Esophagus muscularis mucosa (tissue), 4 donors: ENCODE data around the gene ZNF414. TPM values are rescaled to one million over a fixed set of nuclear protein-coding genes. Genes with fewer than 3 reads are reported as not detected.
A peak's percentile ranks its signal among the peaks of the same experiment; 100 is the strongest.

Source experiments
- DNase-seq: peaks from one replicate; pipeline ENCODE4 v3.0.0-alpha.2; 2017; ENCODE audit errors: extremely low spot score
- H3K27ac ChIP-seq, 4 donors: fragments of 200-600 bp; sonication (generic); replicated peaks in 1 of 4; 1 replicate in 3 of 4; 2 replicates in 1 of 4; pipeline ENCODE4 v1.5.1; 2016 to 2019; ENCODE audit warnings: mild to moderate bottlenecking in 1 of 4
- H3K27me3 ChIP-seq, 4 donors: fragments of 200-600 bp; sonication (generic); one replicate each; pipeline versions ENCODE4 v1.5.1 to v1.6.0; 2016 to 2019
- H3K36me3 ChIP-seq, 4 donors: fragments of 200-600 bp; sonication (generic); one replicate each; pipeline ENCODE4 v1.5.1; 2016 to 2019
- H3K4me1 ChIP-seq, 4 donors: fragments of 200-600 bp; sonication (generic); one replicate each; pipeline ENCODE4 v1.5.1; 2016 to 2019
- H3K4me3 ChIP-seq, 4 donors: fragments of 200-600 bp; sonication (generic); 1 replicate in 2 of 4; 2 replicates in 2 of 4; pipeline ENCODE4 v1.5.1; 2016 to 2019; ENCODE audit warnings: mild to moderate bottlenecking in 4 of 4, moderate library complexity in 1 of 4
- H3K9me3 ChIP-seq, 4 donors: fragments of 200-600 bp; sonication (generic); 1 replicate in 3 of 4; 2 replicates in 1 of 4; pipeline ENCODE4 v1.5.1; 2016 to 2019
- EP300 ChIP-seq: sonication (generic); formaldehyde crosslinking; IDR thresholded peaks from one replicate; pipeline ENCODE4 v1.6.1; 2017; ENCODE audit warnings: antibody characterized with exemption
- POLR2A ChIP-seq: fragments of 450-650 bp; IDR thresholded peaks from one replicate; pipeline ENCODE4 v1.6.1; 2017; ENCODE audit warnings: antibody characterized with exemption, moderate library complexity, mild to moderate bottlenecking, low read depth
- POLR2AphosphoS5 ChIP-seq, 2 donors: sonication (generic); formaldehyde crosslinking; IDR thresholded peaks; one replicate each; pipeline ENCODE4 v1.6.1; 2017; ENCODE audit warnings: antibody characterized with exemption in 2 of 2
- WGBS: methylation state at CpG from one replicate; pipeline ENCODE4 v1.1.5; 2018; 5-methylcytosine and 5-hydroxymethylcytosine counted together
- intact Hi-C: fragments of 100-400 bp; cut with DNase I; formaldehyde crosslinking; loops from one replicate; pipeline ENCODE4 v1.15.1; 2023
- total RNA-seq, 4 donors: library from RNA; depleted of rRNA; stranded (reverse); fragments of >200 nt; gene quantifications; one replicate each; pipeline versions ENCODE4 v1.1.0 to v1.2.1, GENCODE V29; 2016
- TF ChIP-seq, protein P1 (sequence below), 3 experiments: fragments of 200-600 bp in 2 of 3; fragments of 450-650 bp in 1 of 3; sonication (generic) in 2 of 3; IDR thresholded peaks; one replicate each; pipeline ENCODE4 v1.5.1; 2017 to 2019; ENCODE audit warnings: antibody characterized with exemption in 3 of 3, mild to moderate bottlenecking in 2 of 3, moderate library complexity in 1 of 3

ZNF414 gene
- total RNA-seq, 4 donors from 2014 or later = 11.3 to 24.5 (median 17.1) TPM

DNA sequence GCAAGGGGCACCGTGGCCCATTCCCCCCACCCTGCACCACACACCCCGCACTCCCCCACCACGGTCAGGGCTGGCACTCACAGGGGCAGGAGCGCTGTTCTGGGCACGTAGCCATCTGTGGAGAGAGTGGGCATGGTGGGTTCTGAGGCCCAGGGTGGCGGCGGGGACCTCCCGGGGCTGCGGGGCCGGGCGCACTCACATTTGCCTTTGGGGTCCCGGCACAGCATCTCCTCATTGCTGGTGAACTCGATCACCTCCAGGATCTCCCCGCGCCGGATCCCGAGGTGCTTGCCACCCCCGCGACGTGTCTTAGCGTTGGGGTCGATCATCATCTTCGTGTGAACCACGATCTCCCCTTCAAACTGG, 23.6 kb downstream of the ZNF414 start:
- WGBS = 88% methylated on average over 21 of the region's 24 CpGs
- H3K36me3 ChIP-seq = peaks cover 45 to 64% (median 55%) of the 10 kb centered on the region in 4 donors
- no peaks in the 10 kb centered on the region for H3K27me3 ChIP-seq
- no peaks in the 10 kb centered on the region for H3K4me1 ChIP-seq
- no peaks in the 10 kb centered on the region for H3K9me3 ChIP-seq
- no peak for TF ChIP-seq POLR2A
- TF ChIP-seq, protein P1, sequence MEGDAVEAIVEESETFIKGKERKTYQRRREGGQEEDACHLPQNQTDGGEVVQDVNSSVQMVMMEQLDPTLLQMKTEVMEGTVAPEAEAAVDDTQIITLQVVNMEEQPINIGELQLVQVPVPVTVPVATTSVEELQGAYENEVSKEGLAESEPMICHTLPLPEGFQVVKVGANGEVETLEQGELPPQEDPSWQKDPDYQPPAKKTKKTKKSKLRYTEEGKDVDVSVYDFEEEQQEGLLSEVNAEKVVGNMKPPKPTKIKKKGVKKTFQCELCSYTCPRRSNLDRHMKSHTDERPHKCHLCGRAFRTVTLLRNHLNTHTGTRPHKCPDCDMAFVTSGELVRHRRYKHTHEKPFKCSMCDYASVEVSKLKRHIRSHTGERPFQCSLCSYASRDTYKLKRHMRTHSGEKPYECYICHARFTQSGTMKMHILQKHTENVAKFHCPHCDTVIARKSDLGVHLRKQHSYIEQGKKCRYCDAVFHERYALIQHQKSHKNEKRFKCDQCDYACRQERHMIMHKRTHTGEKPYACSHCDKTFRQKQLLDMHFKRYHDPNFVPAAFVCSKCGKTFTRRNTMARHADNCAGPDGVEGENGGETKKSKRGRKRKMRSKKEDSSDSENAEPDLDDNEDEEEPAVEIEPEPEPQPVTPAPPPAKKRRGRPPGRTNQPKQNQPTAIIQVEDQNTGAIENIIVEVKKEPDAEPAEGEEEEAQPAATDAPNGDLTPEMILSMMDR (IDR thresholded peaks at IDR 0.05) = no peak
- no peak for DNase-seq
- no peak overlapping the region for H3K4me3 ChIP-seq
- H3K27ac ChIP-seq = no peak overlapping the region
- intact Hi-C loops = no loop called here

DNA sequence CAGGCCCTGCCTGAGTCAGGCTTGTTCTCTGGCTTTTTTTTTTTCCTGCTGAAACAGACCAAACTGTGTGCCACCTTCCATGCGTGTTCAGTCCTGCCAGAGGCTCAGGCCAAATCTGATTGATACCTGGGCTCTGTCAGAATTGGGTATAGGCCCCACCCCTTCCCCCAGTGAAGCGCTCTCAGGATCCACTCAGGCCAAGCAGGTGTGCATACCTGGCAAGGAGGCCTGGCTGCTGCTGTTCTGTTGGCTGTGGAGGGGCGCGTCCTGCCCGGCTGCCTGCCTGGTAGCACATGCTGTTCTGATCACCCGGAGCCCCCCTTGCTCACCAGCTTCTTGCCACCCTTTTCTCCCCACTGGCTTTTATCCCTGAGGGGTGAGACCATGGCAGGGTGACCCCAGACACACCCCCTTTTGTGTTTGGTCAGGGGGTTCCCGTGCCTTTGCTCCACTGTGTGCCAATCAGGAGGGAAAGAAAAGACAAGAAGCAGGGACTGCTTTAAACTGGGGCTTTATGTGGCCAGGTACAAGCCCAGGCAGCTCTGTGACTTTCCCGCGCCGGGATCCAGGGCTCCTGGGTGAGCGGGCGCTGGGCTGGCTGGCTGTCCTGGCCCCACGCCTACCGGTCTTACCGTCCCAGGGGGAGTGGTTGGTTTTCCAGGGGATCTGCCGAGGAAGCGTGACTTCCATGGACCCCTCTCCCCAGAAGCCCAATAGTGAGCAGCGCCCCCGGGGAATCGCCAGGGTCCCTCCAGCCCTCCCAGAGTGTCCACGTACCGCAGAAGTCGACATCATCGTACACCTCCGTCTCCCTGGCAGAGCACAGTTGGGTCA, 24.2 kb downstream of the ZNF414 start:
- H3K36me3 ChIP-seq = peaks cover 48 to 70% (median 61%) of the 10 kb centered on the region in 4 donors
- DNase-seq = no peak
- no peak overlapping the region for H3K4me3 ChIP-seq
- WGBS = 74% methylated on average over 7 of the region's 25 CpGs
- no peaks in the 10 kb centered on the region for H3K27me3 ChIP-seq
- no peaks in the 10 kb centered on the region for H3K9me3 ChIP-seq
- no peak for TF ChIP-seq EP300
- no peak overlapping the region for H3K27ac ChIP-seq
- peaks cover under 1 to 6% (median 2%) of the 10 kb centered on the region in 4 donors for H3K4me1 ChIP-seq
- intact Hi-C loops = no loop called here

DNA sequence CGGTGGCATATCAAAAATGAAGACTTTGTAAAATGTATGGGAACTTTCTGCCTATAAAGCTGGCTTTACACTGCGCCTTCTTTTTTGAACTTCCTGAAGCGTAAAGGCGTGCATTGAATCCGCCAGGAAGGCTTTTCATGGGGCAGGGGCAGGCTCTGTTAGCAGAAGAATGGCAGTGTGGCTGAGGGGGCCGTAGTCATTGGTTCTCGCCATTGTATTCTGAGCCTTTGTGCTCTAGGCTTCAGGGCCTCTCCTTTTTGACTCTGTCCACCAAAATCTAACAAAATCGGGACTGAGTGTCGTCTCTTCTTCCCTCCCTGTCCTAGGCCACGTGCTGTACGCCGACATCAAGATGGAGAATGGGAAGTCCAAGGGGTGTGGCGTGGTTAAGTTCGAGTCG, 25.6 kb downstream of the ZNF414 start:
- TF ChIP-seq EP300 (no peak), POLR2A (no peak), POLR2AphosphoS5 (IDR thresholded peaks at IDR 0.05) (no peak)
- TF ChIP-seq, protein P1 (IDR thresholded peaks at IDR 0.05) = no peak
- H3K36me3 ChIP-seq = peaks cover 59 to 82% (median 75%) of the 10 kb centered on the region in 4 donors
- no peaks in the 10 kb centered on the region for H3K9me3 ChIP-seq
- no peak overlapping the region for H3K4me3 ChIP-seq
- intact Hi-C loops = no loop called here
- 73% methylated on average over 15 of the region's 15 CpGs for WGBS
- H3K27ac ChIP-seq = peak overlapping the region in 1 of 4 donors; percentile 2
- no peak for DNase-seq
- peaks cover 11 to 20% (median 15%) of the 10 kb centered on the region in 4 donors for H3K4me1 ChIP-seq
- H3K27me3 ChIP-seq = no peaks in the 10 kb centered on the region

DNA sequence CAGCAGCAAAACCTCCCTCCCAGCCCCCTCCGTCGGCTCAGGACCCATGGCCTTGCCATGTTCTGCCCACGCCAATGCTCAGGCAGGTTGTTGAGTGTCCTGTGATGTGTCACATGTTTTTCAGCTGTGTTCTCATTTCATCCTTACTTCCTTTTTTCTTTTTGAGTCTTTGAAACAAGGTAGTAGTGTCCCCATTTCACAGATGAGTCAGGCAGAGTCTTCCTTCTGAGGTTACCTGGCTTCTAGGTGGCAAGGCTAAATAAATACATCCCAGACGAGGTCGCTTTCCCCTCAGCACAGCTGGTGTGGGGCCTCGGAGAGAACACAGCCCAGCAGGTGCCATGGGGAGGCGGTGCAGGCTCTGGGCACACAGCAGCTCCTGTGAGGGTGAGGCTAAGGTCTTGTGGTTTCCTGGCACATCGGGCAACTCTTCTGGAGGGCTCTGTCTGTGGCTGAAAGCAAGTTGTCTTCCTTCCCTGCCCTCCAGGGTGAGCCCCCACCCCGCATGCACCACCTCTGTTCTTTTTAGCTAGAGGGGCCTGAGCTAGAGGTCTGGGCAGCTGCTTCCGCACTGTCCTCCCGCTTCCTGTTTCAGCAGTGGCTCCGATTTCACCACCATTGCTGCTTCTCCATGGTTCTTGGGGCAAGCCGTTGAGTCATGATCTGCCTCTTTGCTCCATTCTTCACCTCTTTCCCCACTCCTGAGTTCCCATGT, 26.7 kb downstream of the ZNF414 start:
- no peaks in the 10 kb centered on the region for H3K9me3 ChIP-seq
- no peak for DNase-seq
- intact Hi-C loops = no loop called here
- H3K27me3 ChIP-seq = no peaks in the 10 kb centered on the region
- TF ChIP-seq POLR2AphosphoS5 (IDR thresholded peaks at IDR 0.05) = no peak
- TF ChIP-seq, protein P1 (IDR thresholded peaks at IDR 0.05) = no peak
- no peak for TF ChIP-seq POLR2A
- no peak for TF ChIP-seq EP300
- no peak overlapping the region for H3K4me3 ChIP-seq
- H3K4me1 ChIP-seq = peaks cover 12 to 31% (median 23%) of the 10 kb centered on the region in 4 donors
- WGBS = 60% methylated on average over 11 of the region's 13 CpGs
- peaks cover 62 to 91% (median 82%) of the 10 kb centered on the region in 4 donors for H3K36me3 ChIP-seq
- H3K27ac ChIP-seq = peak overlapping the region in 3 of 4 donors; percentile 2 to 33 (median 10)

DNA sequence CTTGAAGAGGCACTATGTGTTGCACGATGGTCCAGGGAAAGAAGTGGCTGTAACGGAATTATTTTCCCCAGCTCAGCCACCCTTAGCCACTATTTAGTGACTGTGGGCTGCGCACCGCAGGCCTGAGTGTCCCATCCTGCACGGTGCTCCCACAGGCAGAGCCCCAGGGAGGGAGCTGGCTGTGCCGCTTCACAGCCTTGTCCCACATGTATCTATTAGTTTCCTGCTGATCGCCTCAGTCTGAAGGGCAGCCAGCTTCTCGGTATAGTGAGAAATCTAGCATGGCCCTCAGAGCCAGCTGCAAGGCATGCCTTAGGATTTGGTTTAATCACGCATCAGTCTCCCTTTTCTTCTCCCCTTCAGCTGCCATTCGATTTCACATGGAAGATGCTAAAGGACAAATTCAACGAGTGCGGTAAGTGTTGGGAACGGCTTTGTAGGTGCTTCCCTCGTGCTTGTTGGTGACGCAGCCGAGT, 27.3 kb downstream of the ZNF414 start:
- TF ChIP-seq POLR2A (no peak), POLR2AphosphoS5 (IDR thresholded peaks at IDR 0.05) (peak in 1 of 2 donors; percentile 5)
- intact Hi-C loops = no loop called here
- Histone ChIP-seq H3K4me3 (no peak overlapping the region), H3K27me3 (no peaks in the 10 kb centered on the region), H3K27ac (peak overlapping the region in 2 of 4 donors; percentile 10 to 33), H3K36me3 (peaks cover 62 to 97% (median 84%) of the 10 kb centered on the region in 4 donors), H3K9me3 (no peaks in the 10 kb centered on the region), H3K4me1 (peaks cover 17 to 37% (median 27%) of the 10 kb centered on the region in 4 donors)
- WGBS = 86% methylated on average over 16 of the region's 16 CpGs
- DNase-seq = no peak
